Measurements from ENCODE around the gene SLC5A2. TPM values are rescaled to one million over a fixed set of nuclear protein-coding genes. Genes with fewer than 3 reads are reported as not detected.

Gene SLC5A2
- total and polyA plus RNA-seq, 2 donors (not counting 1 experiment from before 2014, with no cell fraction given): not detected

DNA sequence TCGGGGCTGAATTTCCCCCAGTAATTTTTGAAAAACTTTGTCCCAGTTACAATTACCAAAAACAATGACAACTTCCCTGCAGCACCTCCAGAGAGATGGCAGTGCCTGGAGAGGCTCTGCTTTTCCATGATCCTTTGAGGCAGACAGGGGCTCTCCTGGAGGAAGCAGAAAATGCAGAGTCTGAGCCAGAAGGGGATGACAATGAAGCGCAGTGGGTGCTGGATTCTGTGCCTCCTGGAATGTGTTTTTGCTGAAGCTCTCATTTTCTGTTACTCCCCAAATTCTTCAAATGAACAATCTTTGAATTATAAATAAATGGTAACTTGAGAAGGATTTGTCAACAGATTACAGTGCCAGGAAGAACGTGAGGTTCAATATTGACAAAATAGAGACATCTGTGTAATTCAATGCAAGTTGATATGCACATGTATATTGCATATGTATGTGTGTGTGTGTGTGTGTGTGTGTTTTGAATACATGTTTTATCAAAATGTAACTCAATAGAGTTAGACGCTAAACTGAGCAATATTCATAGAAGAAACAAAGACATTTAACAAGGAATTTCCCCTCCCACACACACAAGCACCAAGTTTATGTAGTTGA, 35.0 kb downstream of the SLC5A2 start:
- H3K27me3 ChIP-seq (ENCODE audit: control insufficient read depth, insufficient read depth, low read length): no peaks in the 10 kb centered on the region
- H3K9ac ChIP-seq (ENCODE audit: insufficient read depth, low read length): no peak overlapping the region
- no peak overlapping the region for H3K27ac ChIP-seq (ENCODE audit: insufficient read depth, low read length)
- no peak for DNase-seq (ENCODE audit: low read depth in 2 of 2)
- TF ChIP-seq, protein P1, sequence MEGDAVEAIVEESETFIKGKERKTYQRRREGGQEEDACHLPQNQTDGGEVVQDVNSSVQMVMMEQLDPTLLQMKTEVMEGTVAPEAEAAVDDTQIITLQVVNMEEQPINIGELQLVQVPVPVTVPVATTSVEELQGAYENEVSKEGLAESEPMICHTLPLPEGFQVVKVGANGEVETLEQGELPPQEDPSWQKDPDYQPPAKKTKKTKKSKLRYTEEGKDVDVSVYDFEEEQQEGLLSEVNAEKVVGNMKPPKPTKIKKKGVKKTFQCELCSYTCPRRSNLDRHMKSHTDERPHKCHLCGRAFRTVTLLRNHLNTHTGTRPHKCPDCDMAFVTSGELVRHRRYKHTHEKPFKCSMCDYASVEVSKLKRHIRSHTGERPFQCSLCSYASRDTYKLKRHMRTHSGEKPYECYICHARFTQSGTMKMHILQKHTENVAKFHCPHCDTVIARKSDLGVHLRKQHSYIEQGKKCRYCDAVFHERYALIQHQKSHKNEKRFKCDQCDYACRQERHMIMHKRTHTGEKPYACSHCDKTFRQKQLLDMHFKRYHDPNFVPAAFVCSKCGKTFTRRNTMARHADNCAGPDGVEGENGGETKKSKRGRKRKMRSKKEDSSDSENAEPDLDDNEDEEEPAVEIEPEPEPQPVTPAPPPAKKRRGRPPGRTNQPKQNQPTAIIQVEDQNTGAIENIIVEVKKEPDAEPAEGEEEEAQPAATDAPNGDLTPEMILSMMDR (conservative IDR thresholded peaks at IDR 0.05 in 1 of 2, IDR thresholded peaks at IDR 0.05 in 1 of 2; ENCODE audit: low read depth in 1 of 2, low read length in 2 of 2): no peak
- TF ChIP-seq EZH2 (IDR thresholded peaks at IDR 0.05; ENCODE audit: low read length, missing control alignments): no peak
- H2AFZ ChIP-seq (ENCODE audit: low read length): no peak overlapping the region
- no peaks in the 10 kb centered on the region for H3K4me1 ChIP-seq (ENCODE audit: control insufficient read depth, extremely low read depth, insufficient read depth, low read length)
- H3K9me3 ChIP-seq (ENCODE audit: control insufficient read depth, insufficient read depth, low read depth, low read length): no peaks in the 10 kb centered on the region
- no peaks in the 10 kb centered on the region for H3K79me2 ChIP-seq (ENCODE audit: control insufficient read depth, insufficient read depth, low read length)
- H4K20me1 ChIP-seq (ENCODE audit: control insufficient read depth, extremely low read depth, insufficient read depth, low read length): no peaks in the 10 kb centered on the region
- no peak overlapping the region for H3K4me2 ChIP-seq (ENCODE audit: extremely low read depth, insufficient read depth, low read length)
- no peak overlapping the region for H3K4me3 ChIP-seq (replicated peaks in 1 of 4; ENCODE audit: control extremely low read depth in 1 of 4, insufficient read depth in 1 of 4, low read depth in 3 of 4, low read length in 4 of 4)
- no peaks in the 10 kb centered on the region for H3K36me3 ChIP-seq (ENCODE audit: control insufficient read depth, insufficient read depth, low read length)

DNA sequence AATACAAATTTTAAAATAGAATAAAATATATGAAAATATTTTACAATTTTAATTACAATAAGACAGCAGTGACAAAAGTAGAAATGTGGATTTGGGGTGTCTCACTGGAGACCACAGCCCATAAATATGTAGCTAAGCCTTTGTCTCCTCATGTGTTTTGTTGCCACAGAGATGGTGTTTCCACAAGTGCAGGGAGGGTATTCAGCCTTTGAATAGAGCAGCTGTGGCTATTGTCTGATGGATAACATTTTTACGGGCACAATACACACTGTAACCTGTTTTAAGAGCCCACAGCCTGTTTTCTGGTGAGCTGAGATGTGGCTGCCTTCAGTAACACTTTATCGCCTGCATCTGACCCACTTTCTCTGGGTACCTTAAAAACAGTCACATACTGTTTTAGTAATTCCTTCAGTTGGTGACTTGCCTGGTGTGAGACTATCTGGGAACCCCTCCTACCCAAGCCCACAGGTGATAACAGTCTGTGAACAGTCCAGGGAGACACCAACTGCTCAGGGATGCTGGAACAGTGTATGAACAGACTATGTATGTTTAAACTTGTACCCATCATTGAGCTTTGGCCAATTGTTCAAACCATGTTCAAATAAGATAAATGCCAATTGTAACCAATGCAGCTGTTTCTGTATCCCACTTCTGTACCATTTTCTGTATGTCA, 37.0 kb downstream of the SLC5A2 start:
- H3K9me3 ChIP-seq (ENCODE audit: control insufficient read depth, insufficient read depth, low read depth, low read length): no peaks in the 10 kb centered on the region
- H3K27me3 ChIP-seq (ENCODE audit: control insufficient read depth, insufficient read depth, low read length): no peaks in the 10 kb centered on the region
- no peak overlapping the region for H3K4me3 ChIP-seq (replicated peaks in 1 of 4; ENCODE audit: control extremely low read depth in 1 of 4, insufficient read depth in 1 of 4, low read depth in 3 of 4, low read length in 4 of 4)
- no peak overlapping the region for H3K27ac ChIP-seq (ENCODE audit: insufficient read depth, low read length)
- no peaks in the 10 kb centered on the region for H4K20me1 ChIP-seq (ENCODE audit: control insufficient read depth, extremely low read depth, insufficient read depth, low read length)
- TF ChIP-seq, protein P1 (conservative IDR thresholded peaks at IDR 0.05 in 1 of 2, IDR thresholded peaks at IDR 0.05 in 1 of 2; ENCODE audit: low read depth in 1 of 2, low read length in 2 of 2): no peak
- no peak for TF ChIP-seq EZH2 (IDR thresholded peaks at IDR 0.05; ENCODE audit: low read length, missing control alignments)
- H3K4me1 ChIP-seq (ENCODE audit: control insufficient read depth, extremely low read depth, insufficient read depth, low read length): no peaks in the 10 kb centered on the region
- H3K9ac ChIP-seq (ENCODE audit: insufficient read depth, low read length): no peak overlapping the region
- no peak overlapping the region for H3K4me2 ChIP-seq (ENCODE audit: extremely low read depth, insufficient read depth, low read length)
- H3K79me2 ChIP-seq (ENCODE audit: control insufficient read depth, insufficient read depth, low read length): no peaks in the 10 kb centered on the region
- no peak overlapping the region for H2AFZ ChIP-seq (ENCODE audit: low read length)
- DNase-seq (ENCODE audit: low read depth in 2 of 2): no peak
- H3K36me3 ChIP-seq (ENCODE audit: control insufficient read depth, insufficient read depth, low read length): no peaks in the 10 kb centered on the region

DNA sequence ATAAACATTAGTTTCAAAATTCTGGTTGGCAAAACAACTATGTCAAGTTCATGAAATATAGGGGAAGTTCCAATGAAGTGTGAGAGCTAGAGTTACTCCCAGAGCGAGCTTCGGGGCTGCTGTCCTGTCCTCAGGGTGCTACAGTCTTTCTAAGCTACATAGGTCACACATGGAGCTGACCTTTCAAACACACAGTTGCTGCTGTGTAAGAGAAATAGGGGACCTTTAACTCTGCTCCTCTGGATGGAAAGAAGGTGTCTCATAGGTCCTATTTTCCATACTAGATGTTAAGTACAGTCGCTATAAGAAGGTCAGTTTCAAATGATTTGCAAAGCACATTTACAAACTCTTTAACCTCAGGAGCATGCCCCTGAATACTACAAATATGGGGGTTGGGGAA, 38.4 kb downstream of the SLC5A2 start:
- no peaks in the 10 kb centered on the region for H3K27me3 ChIP-seq (ENCODE audit: control insufficient read depth, insufficient read depth, low read length)
- no peaks in the 10 kb centered on the region for H3K4me1 ChIP-seq (ENCODE audit: control insufficient read depth, extremely low read depth, insufficient read depth, low read length)
- H3K9me3 ChIP-seq (ENCODE audit: control insufficient read depth, insufficient read depth, low read depth, low read length): no peaks in the 10 kb centered on the region
- no peak overlapping the region for H3K4me3 ChIP-seq (replicated peaks in 1 of 4; ENCODE audit: control extremely low read depth in 1 of 4, insufficient read depth in 1 of 4, low read depth in 3 of 4, low read length in 4 of 4)
- no peak overlapping the region for H3K9ac ChIP-seq (ENCODE audit: insufficient read depth, low read length)
- no peak overlapping the region for H2AFZ ChIP-seq (ENCODE audit: low read length)
- no peak for DNase-seq (ENCODE audit: low read depth in 2 of 2)
- H3K36me3 ChIP-seq (ENCODE audit: control insufficient read depth, insufficient read depth, low read length): no peaks in the 10 kb centered on the region
- no peak overlapping the region for H3K27ac ChIP-seq (ENCODE audit: insufficient read depth, low read length)
- TF ChIP-seq, protein P1 (conservative IDR thresholded peaks at IDR 0.05 in 1 of 2, IDR thresholded peaks at IDR 0.05 in 1 of 2; ENCODE audit: low read depth in 1 of 2, low read length in 2 of 2): no peak
- TF ChIP-seq EZH2 (IDR thresholded peaks at IDR 0.05; ENCODE audit: low read length, missing control alignments): no peak
- H4K20me1 ChIP-seq (ENCODE audit: control insufficient read depth, extremely low read depth, insufficient read depth, low read length): no peaks in the 10 kb centered on the region
- no peak overlapping the region for H3K4me2 ChIP-seq (ENCODE audit: extremely low read depth, insufficient read depth, low read length)
- H3K79me2 ChIP-seq (ENCODE audit: control insufficient read depth, insufficient read depth, low read length): no peaks in the 10 kb centered on the region
